SK-N-SH (cell line): ENCODE data around the gene ZNF44. TPM values are rescaled to one million over a fixed set of nuclear protein-coding genes. Genes with fewer than 3 reads are reported as not detected.

ENCODE experiments used
- CHD2 ChIP-seq: fragments of 150-350 bp; IDR thresholded peaks from 2 replicates; pipeline ENCODE4 v1.6.1; 2018; ENCODE audit warnings: low read length; ENCODE audit not compliant: partially characterized antibody
- ELF1 ChIP-seq: IDR thresholded peaks from 2 replicates; pipeline ENCODE4 v1.4.0; 2012
- EP300 ChIP-seq, 2 experiments: IDR thresholded peaks; 2 replicates each; pipeline versions ENCODE4 v1.4.0 to v1.6.1; 2012; ENCODE audit warnings: borderline replicate concordance in 1 of 2, low read depth in 1 of 2, low read length in 1 of 2
- EZH2phosphoT487 ChIP-seq: fragments of 200-600 bp; sonication (generic); IDR thresholded peaks from 2 replicates; pipeline ENCODE4 v1.6.1; 2017; ENCODE audit warnings: low read depth, mixed run types, mild to moderate bottlenecking, antibody characterized with exemption, moderate library complexity, borderline replicate concordance
- FOSL2 ChIP-seq: IDR thresholded peaks from 2 replicates; pipeline ENCODE4 v1.4.0; 2012; ENCODE audit warnings: low read depth, mild to moderate bottlenecking, moderate library complexity, borderline replicate concordance
- FOXJ3 ChIP-seq: sonication (generic); formaldehyde crosslinking; IDR thresholded peaks from 2 replicates; pipeline ENCODE4 v1.5.1; 2020; ENCODE audit warnings: mild to moderate bottlenecking, missing genetic modification reagents
- FOXM1 ChIP-seq: IDR thresholded peaks from 2 replicates; pipeline ENCODE4 v1.4.0; 2012; ENCODE audit warnings: low read depth, mild to moderate bottlenecking
- GABPA ChIP-seq: IDR thresholded peaks from 2 replicates; pipeline ENCODE4 v1.4.0; 2012; ENCODE audit warnings: low read depth, mild to moderate bottlenecking
- GATA2 ChIP-seq: sonication (generic); formaldehyde crosslinking; IDR thresholded peaks from 2 replicates; pipeline ENCODE4 v1.5.0; 2020; ENCODE audit warnings: mild to moderate bottlenecking, missing genetic modification reagents
- JUND ChIP-seq: IDR thresholded peaks from 2 replicates; pipeline ENCODE4 v1.4.0; 2012
- MXI1 ChIP-seq: IDR thresholded peaks from 2 replicates; pipeline ENCODE4 v1.6.1; 2012; ENCODE audit warnings: mild to moderate bottlenecking, low read depth, low read length, improper control_type of control experiment
- RAD21 ChIP-seq: IDR thresholded peaks from 2 replicates; pipeline ENCODE4 v1.6.1; 2012; ENCODE audit warnings: mild to moderate bottlenecking, low read length
- RCOR1 ChIP-seq: fragments of 150-350 bp; IDR thresholded peaks from 2 replicates; pipeline ENCODE4 v1.6.1; 2017; ENCODE audit warnings: antibody characterized with exemption, low read length
- RFX5 ChIP-seq: IDR thresholded peaks from 2 replicates; pipeline ENCODE4 v1.6.1; 2012; ENCODE audit warnings: mild to moderate bottlenecking, improper control_type of control experiment, low read length
- RXRA ChIP-seq: IDR thresholded peaks from 2 replicates; pipeline ENCODE4 v1.4.0; 2012; ENCODE audit warnings: low read depth, mild to moderate bottlenecking, borderline replicate concordance
- SIN3A ChIP-seq: IDR thresholded peaks from 2 replicates; pipeline ENCODE4 v1.6.1; 2012; ENCODE audit warnings: low read depth, mild to moderate bottlenecking, low read length, moderate library complexity, borderline replicate concordance
- TAF1 ChIP-seq: IDR thresholded peaks from 2 replicates; pipeline ENCODE4 v1.6.1; 2012; ENCODE audit warnings: low read depth, mild to moderate bottlenecking, low read length, moderate library complexity, borderline replicate concordance
- TEAD4 ChIP-seq: IDR thresholded peaks from 2 replicates; pipeline ENCODE4 v1.4.0; 2012; ENCODE audit warnings: mild to moderate bottlenecking, borderline replicate concordance; ENCODE audit not compliant: insufficient read depth
- polyA plus RNA-seq, 3 experiments: library from polyadenylated mRNA; depleted of rRNA; stranded (reverse); fragments of >200 nt; gene quantifications; 2 replicates each; pipeline ENCODE4 v1.2.3, GENCODE V29; 2012
- TF ChIP-seq, protein P1 (sequence below): fragments of 150-350 bp; IDR thresholded peaks from 2 replicates; pipeline ENCODE4 v1.6.1; 2017; ENCODE audit warnings: antibody characterized with exemption, low read length, low read depth, borderline replicate concordance
- TF ChIP-seq, protein P2 (sequence below): IDR thresholded peaks from 2 replicates; pipeline ENCODE4 v1.6.1; 2012; ENCODE audit warnings: mild to moderate bottlenecking, low read depth, low read length, moderate library complexity

ZNF44 gene
- polyA plus RNA-seq, 1 of the 3 experiments (the other 2 are of a cell fraction): 3.6 TPM

DNA sequence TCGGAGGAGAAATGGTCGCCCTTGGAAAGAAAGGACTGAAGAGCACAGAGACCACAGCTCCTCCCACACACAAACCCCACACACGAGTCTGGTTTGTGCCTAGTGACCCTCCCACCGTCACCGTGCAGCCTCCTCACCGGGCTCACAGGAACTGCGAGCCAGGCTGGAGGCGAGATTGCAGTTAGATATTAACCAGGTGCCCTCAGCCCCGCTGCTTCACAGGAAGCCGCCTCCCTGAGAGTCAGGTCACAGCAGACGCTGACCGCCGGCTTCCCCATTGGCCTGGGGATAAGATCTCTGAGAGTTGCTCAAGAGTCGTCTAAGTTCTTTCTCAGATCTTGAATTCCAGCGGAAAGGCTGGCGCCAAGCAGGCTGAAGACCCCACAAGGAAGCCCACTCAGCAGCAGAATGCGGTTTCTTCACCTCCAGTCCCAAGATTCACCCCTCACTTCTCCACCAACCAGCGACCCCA lies 870 bp downstream of the ZNF44 start (continued):
- TF ChIP-seq FOXJ3: no peak
- TF ChIP-seq RAD21: 0 out of 2 replicates have a peak, but pooled peaks have one; percentile 5
- TF ChIP-seq RFX5: no peak
- TF ChIP-seq ELF1: no peak
- no peak for TF ChIP-seq FOXM1
- TF ChIP-seq, protein P1, sequence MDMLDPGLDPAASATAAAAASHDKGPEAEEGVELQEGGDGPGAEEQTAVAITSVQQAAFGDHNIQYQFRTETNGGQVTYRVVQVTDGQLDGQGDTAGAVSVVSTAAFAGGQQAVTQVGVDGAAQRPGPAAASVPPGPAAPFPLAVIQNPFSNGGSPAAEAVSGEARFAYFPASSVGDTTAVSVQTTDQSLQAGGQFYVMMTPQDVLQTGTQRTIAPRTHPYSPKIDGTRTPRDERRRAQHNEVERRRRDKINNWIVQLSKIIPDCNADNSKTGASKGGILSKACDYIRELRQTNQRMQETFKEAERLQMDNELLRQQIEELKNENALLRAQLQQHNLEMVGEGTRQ: no peak
- TF ChIP-seq, protein P2, sequence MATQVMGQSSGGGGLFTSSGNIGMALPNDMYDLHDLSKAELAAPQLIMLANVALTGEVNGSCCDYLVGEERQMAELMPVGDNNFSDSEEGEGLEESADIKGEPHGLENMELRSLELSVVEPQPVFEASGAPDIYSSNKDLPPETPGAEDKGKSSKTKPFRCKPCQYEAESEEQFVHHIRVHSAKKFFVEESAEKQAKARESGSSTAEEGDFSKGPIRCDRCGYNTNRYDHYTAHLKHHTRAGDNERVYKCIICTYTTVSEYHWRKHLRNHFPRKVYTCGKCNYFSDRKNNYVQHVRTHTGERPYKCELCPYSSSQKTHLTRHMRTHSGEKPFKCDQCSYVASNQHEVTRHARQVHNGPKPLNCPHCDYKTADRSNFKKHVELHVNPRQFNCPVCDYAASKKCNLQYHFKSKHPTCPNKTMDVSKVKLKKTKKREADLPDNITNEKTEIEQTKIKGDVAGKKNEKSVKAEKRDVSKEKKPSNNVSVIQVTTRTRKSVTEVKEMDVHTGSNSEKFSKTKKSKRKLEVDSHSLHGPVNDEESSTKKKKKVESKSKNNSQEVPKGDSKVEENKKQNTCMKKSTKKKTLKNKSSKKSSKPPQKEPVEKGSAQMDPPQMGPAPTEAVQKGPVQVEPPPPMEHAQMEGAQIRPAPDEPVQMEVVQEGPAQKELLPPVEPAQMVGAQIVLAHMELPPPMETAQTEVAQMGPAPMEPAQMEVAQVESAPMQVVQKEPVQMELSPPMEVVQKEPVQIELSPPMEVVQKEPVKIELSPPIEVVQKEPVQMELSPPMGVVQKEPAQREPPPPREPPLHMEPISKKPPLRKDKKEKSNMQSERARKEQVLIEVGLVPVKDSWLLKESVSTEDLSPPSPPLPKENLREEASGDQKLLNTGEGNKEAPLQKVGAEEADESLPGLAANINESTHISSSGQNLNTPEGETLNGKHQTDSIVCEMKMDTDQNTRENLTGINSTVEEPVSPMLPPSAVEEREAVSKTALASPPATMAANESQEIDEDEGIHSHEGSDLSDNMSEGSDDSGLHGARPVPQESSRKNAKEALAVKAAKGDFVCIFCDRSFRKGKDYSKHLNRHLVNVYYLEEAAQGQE: no peak
- no peak for TF ChIP-seq RXRA
- peak; percentile 56 for TF ChIP-seq MXI1
- no peak for TF ChIP-seq RCOR1
- TF ChIP-seq JUND: no peak
- peak; percentile 64 for TF ChIP-seq GATA2 (CRISPR knock-in tag)
- TF ChIP-seq CHD2: no peak
- TF ChIP-seq FOSL2: no peak
- no peak for TF ChIP-seq EZH2phosphoT487
- no peak for TF ChIP-seq TEAD4
- TF ChIP-seq EP300 (IDR thresholded peaks at IDR 0.05; ENCODE audit: borderline replicate concordance in 1 of 2, low read depth in 1 of 2, low read length in 1 of 2): no peak
- TF ChIP-seq TAF1: peak; percentile 41; the same call in 1 of the 2 replicates
- TF ChIP-seq SIN3A: no peak
- TF ChIP-seq GABPA: no peak
